Chondrocyte (in vitro differentiated cells): ENCODE data around the gene KRTAP22-2. TPM values are rescaled to one million over a fixed set of nuclear protein-coding genes. Genes with fewer than 3 reads are reported as not detected.

Experiments used
- DNase-seq: peaks from one replicate; pipeline ENCODE4 v3.0.0; 2021; ENCODE audit warnings: mixed read lengths, low spot score
- H3K27ac Mint-ChIP-seq: one replicate; pipeline ENCODE4 v1.8.0; 2021; ENCODE audit warnings: mild to moderate bottlenecking, moderate library complexity, mixed read lengths; ENCODE audit not compliant: unreplicated experiment
- H3K27me3 Mint-ChIP-seq: 2 replicates; pipeline ENCODE4 v1.8.0; 2021; ENCODE audit warnings: low read depth, mixed read lengths
- H3K36me3 Mint-ChIP-seq: 2 replicates; pipeline ENCODE4 v1.8.0; 2021; ENCODE audit warnings: low read depth, mixed read lengths
- H3K4me1 Mint-ChIP-seq: 2 replicates; pipeline ENCODE4 v1.8.0; 2021; ENCODE audit warnings: low read depth, mild to moderate bottlenecking, mixed read lengths
- H3K4me3 Mint-ChIP-seq: one replicate; pipeline ENCODE4 v1.8.0; 2021; ENCODE audit warnings: mild to moderate bottlenecking, moderate library complexity, mixed read lengths; ENCODE audit not compliant: unreplicated experiment
- H3K9me3 Mint-ChIP-seq: 2 replicates; pipeline ENCODE4 v1.8.0; 2021; ENCODE audit warnings: low read depth, mixed read lengths
- total RNA-seq: library from RNA; stranded (reverse); gene quantifications from 3 replicates; pipeline ENCODE4 v1.2.1, GENCODE V29; 2021
- TF ChIP-seq, protein P1 (sequence below): fragments of 200-600 bp; sonication (generic); IDR thresholded peaks from 2 replicates; pipeline ENCODE4 v1.5.0; 2021; ENCODE audit warnings: antibody characterized with exemption, mild to moderate bottlenecking, moderate library complexity

KRTAP22-2 gene
- total RNA-seq, 1 donor from 2014 or later, result not detected

GRCh38 chr21:30598802-30599201, 8.6 kb upstream of the KRTAP22-2 start, which contains the start of gene KRTAP6-2:
TSS of gene KRTAP6-2 (minus strand) at chr21:30598902. CDS start at chr21:30598874, 28 bp downstream.
- no peaks in the 10 kb centered on the region for H3K36me3 Mint-ChIP-seq
- peaks cover 14% of the 10 kb centered on the region for H3K9me3 Mint-ChIP-seq
- no peak within 1 kb of the TSS for H3K27ac Mint-ChIP-seq
- DNase-seq, result no peak
- no peaks in the 10 kb centered on the region for H3K4me1 Mint-ChIP-seq
- no peak within 1 kb of the TSS for H3K4me3 Mint-ChIP-seq
- TF ChIP-seq, protein P1, sequence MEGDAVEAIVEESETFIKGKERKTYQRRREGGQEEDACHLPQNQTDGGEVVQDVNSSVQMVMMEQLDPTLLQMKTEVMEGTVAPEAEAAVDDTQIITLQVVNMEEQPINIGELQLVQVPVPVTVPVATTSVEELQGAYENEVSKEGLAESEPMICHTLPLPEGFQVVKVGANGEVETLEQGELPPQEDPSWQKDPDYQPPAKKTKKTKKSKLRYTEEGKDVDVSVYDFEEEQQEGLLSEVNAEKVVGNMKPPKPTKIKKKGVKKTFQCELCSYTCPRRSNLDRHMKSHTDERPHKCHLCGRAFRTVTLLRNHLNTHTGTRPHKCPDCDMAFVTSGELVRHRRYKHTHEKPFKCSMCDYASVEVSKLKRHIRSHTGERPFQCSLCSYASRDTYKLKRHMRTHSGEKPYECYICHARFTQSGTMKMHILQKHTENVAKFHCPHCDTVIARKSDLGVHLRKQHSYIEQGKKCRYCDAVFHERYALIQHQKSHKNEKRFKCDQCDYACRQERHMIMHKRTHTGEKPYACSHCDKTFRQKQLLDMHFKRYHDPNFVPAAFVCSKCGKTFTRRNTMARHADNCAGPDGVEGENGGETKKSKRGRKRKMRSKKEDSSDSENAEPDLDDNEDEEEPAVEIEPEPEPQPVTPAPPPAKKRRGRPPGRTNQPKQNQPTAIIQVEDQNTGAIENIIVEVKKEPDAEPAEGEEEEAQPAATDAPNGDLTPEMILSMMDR, result no peak
- no peaks in the 10 kb centered on the region for H3K27me3 Mint-ChIP-seq

DNA sequence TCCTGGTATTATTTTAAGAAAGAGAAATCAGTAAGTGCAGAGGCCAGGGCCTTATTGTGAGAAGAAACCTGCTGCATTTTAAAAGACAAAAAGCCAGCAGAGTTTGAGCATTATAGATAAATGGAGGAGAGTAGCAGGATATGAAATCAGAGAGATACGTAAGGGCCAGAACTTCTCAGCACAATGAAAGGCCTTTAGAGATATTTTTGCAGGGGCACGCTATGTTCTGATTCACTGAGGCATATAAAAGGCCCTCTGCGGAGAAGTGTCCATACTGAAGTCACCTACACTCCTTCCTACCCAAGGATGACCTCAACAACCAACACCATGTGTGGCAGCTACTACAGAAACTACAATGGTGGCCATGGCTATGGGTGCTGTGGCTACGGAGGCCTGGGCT, 1.9 kb upstream of the KRTAP22-2 start, which contains the start of gene KRTAP6-3:
KRTAP6-3 (plus strand) TSS at position 301 of the 400 bp plus-strand sequence; CDS start at position 307, 6 bp downstream.
- Mint-ChIP-seq H3K27ac (no peak within 1 kb of the TSS), H3K9me3 (no peaks in the 10 kb centered on the region), H3K4me1 (no peaks in the 10 kb centered on the region), H3K27me3 (no peaks in the 10 kb centered on the region), H3K36me3 (no peaks in the 10 kb centered on the region), H3K4me3 (no peak within 1 kb of the TSS)
- DNase-seq, result no peak
- TF ChIP-seq, protein P1, result no peak

GRCh38 chr21:30582870-30583269, 7.3 kb downstream of the KRTAP22-2 start:
- Mint-ChIP-seq H3K4me3 (no peak overlapping the region), H3K4me1 (no peaks in the 10 kb centered on the region), H3K9me3 (peaks cover 23% of the 10 kb centered on the region), H3K27me3 (no peaks in the 10 kb centered on the region), H3K36me3 (no peaks in the 10 kb centered on the region), H3K27ac (no peak overlapping the region)
- TF ChIP-seq, protein P1, result no peak
- DNase-seq, result no peak

DNA sequence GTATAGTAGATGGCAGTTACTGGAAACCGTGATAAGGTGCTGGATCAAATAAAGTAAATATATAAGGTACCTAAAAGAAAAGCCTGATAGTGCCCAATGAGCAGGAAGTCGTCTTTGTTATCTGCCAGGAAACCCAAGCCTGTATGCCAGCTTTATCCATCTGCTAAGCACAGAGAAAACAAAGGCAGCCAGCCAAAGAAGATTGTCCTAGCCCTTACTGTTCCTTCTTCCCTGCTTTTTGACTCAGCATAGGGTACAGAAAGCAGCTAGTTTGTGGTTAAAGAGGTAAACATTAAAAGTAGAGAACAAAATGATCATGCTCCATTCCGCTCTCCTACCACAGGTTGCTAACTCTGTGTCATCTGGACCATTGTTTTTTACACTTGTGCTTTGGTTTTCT, 10.1 kb downstream of the KRTAP22-2 start:
- TF ChIP-seq, protein P1, result no peak
- Mint-ChIP-seq H3K27ac (no peak overlapping the region), H3K4me1 (no peaks in the 10 kb centered on the region), H3K36me3 (no peaks in the 10 kb centered on the region), H3K27me3 (no peaks in the 10 kb centered on the region), H3K9me3 (peaks cover 17% of the 10 kb centered on the region), H3K4me3 (no peak overlapping the region)
- DNase-seq, result no peak

- TF ChIP-seq, protein P1, result no peak
- H3K27me3 Mint-ChIP-seq, result no peaks in the 10 kb centered on the region
- no peak overlapping the region for H3K27ac Mint-ChIP-seq
- peaks cover 9% of the 10 kb centered on the region for H3K9me3 Mint-ChIP-seq
- no peaks in the 10 kb centered on the region for H3K36me3 Mint-ChIP-seq
- H3K4me3 Mint-ChIP-seq, result no peak overlapping the region
- no peaks in the 10 kb centered on the region for H3K4me1 Mint-ChIP-seq
- DNase-seq, result no peak
Observed at GRCh38 chr21:30579346-30579745, 10.9 kb downstream of the KRTAP22-2 start.
